Measurements from ENCODE around the gene SCUBE1. TPM values are rescaled to one million over a fixed set of nuclear protein-coding genes. Genes with fewer than 3 reads are reported as not detected.

Gene SCUBE1
- total and polyA plus RNA-seq, 2 of the 8 experiments (the other 6 are each of a cell fraction or from before 2014, with no cell fraction given) = 2.3 to 4.9 TPM

DNA sequence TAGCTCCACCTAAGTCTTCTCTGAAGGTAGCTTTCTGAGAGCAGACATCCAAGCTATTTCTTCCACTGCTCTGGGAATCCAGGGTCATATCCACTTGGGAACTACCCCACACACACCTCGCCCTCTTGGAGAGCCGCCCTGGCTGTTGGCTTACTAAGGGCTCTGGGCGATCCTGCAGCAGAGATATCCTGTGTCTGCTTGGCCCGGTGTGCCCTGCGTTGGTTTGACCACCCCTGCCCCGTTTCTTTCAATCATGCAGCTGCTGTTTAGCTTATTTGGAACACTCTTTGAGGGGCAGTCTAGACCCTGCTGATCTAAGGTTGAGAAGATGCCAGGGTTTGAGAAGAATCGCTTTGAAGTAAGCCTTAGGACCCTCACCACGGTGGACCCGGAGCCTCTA is 17.4 kb upstream of the SCUBE1 start:
- no peaks in the 10 kb centered on the region for H3K27me3 ChIP-seq (replicated peaks in 1 of 4; ENCODE audit: control insufficient read depth in 3 of 4, extremely low read depth in 1 of 4, insufficient read depth in 3 of 4, low read length in 3 of 4)
- 90% methylated on average over 9 of the region's 9 CpGs; no CpG with 5 or more reads in 1 of the 2 experiments for WGBS, 2 experiments (ENCODE audit: extremely low coverage in 1 of 2, insufficient coverage in 1 of 2, insufficient read length in 1 of 2, insufficient replicate concordance in 2 of 2, low coverage in 1 of 2, low lambda C conversion rate in 2 of 2, missing lambda C conversion rate in 1 of 2)
- no peak overlapping the region for H4K5ac ChIP-seq (ENCODE audit: insufficient read length, low read depth, low read length)
- H3K4me3 ChIP-seq (ENCODE audit: extremely low read depth in 1 of 4, insufficient read depth in 2 of 4, low read depth in 3 of 4, low read length in 4 of 4) = no peak overlapping the region
- no peak overlapping the region for H3K4ac ChIP-seq (replicated peaks; ENCODE audit: insufficient read length, low read depth, low read length)
- H3K4me2 ChIP-seq (ENCODE audit: insufficient read depth in 1 of 2, low read depth in 2 of 2, low read length in 2 of 2) = no peak overlapping the region
- no peak overlapping the region for H2AK5ac ChIP-seq (ENCODE audit: low read depth, low read length)
- no peak overlapping the region for H2AFZ ChIP-seq (ENCODE audit: low read length)
- H3K27ac ChIP-seq (ENCODE audit: low read depth, low read length) = no peak overlapping the region
- no peaks in the 10 kb centered on the region for H3K79me1 ChIP-seq (ENCODE audit: low read depth, low read length)
- H3K79me2 ChIP-seq (ENCODE audit: control insufficient read depth in 1 of 2, insufficient read depth in 2 of 2, low read length in 2 of 2) = no peaks in the 10 kb centered on the region
- DNase-seq (ENCODE audit: low read depth in 1 of 2, low spot score in 2 of 2) (no peak), FAIRE-seq (no peak)
- no peaks in the 10 kb centered on the region for H3K9me3 ChIP-seq (ENCODE audit: insufficient read depth in 2 of 2, low read depth in 1 of 2, low read length in 1 of 2)
- H3K18ac ChIP-seq (ENCODE audit: extremely low read depth, low read length) = no peak overlapping the region
- no peak overlapping the region for H2BK20ac ChIP-seq (ENCODE audit: low read length)
- no peak overlapping the region for H4K91ac ChIP-seq (replicated peaks; ENCODE audit: insufficient read length, low read length)
- H4K8ac ChIP-seq (ENCODE audit: extremely low read depth, insufficient read depth, low read length) = no peak overlapping the region
- H3K23ac ChIP-seq (ENCODE audit: insufficient read length) = no peak overlapping the region
- H3K36me3 ChIP-seq (ENCODE audit: control insufficient read depth in 2 of 4, insufficient read depth in 4 of 4, low read length in 3 of 4) = no peaks in the 10 kb centered on the region
- no peak overlapping the region for H2BK120ac ChIP-seq (replicated peaks; ENCODE audit: low read depth, low read length)
- CTCF ChIA-PET (ENCODE audit: partially characterized antibody) = interaction anchor here (0.6 to 6.1 kb wide), 7 partner anchors 8 to 562 kb away, joined by 3 to 38 read pairs (median 4); partner anchors contain the start of gene SCUBE1
- no peak overlapping the region for H2BK12ac ChIP-seq (ENCODE audit: low read depth, low read length)
- no peak overlapping the region for H3K56ac ChIP-seq (replicated peaks; ENCODE audit: insufficient read length, low read depth, low read length)
- POLR2A ChIA-PET (ENCODE audit: partially characterized antibody) = no interaction called here
- no peak overlapping the region for H2BK5ac ChIP-seq (ENCODE audit: low read depth, low read length)
- H2BK15ac ChIP-seq (ENCODE audit: low read length) = no peak overlapping the region
- no peak overlapping the region for H3K14ac ChIP-seq (ENCODE audit: insufficient read length)
- no peaks in the 10 kb centered on the region for H4K20me1 ChIP-seq (replicated peaks in 1 of 2; ENCODE audit: control insufficient read depth in 1 of 2, insufficient read depth in 2 of 2, low read length in 2 of 2)
- no peaks in the 10 kb centered on the region for H3K23me2 ChIP-seq (ENCODE audit: low read depth, low read length)
- no peak overlapping the region for H3K9ac ChIP-seq (replicated peaks in 1 of 4; ENCODE audit: extremely low read depth in 1 of 4, low read depth in 3 of 4, low read length in 3 of 4)
- H3K4me1 ChIP-seq (replicated peaks in 1 of 4; ENCODE audit: control insufficient read depth in 3 of 4, insufficient read depth in 4 of 4, low read length in 3 of 4) = peaks cover 0 to 4% (median under 1%) of the 10 kb centered on the region in 4 experiments; a peak in 4 of 7 replicates
- TF ChIP-seq POU5F1 (IDR thresholded peaks at IDR 0.05; ENCODE audit: low read depth, low read length) (no peak), SP2 (IDR thresholded peaks at IDR 0.05; ENCODE audit: low read length) (no peak), HDAC2 (IDR thresholded peaks at IDR 0.05; ENCODE audit: borderline replicate concordance in 1 of 2, low read depth in 2 of 2, low read length in 2 of 2) (no peak), BACH1 (IDR thresholded peaks at IDR 0.05; ENCODE audit: low read length) (no peak), TAF1 (IDR thresholded peaks at IDR 0.05; ENCODE audit: low read depth, low read length) (no peak), ASH2L (IDR thresholded peaks at IDR 0.05; ENCODE audit: low read length) (no peak), RXRA (IDR thresholded peaks at IDR 0.05; ENCODE audit: insufficient read depth, low read depth, low read length) (no peak), SIX5 (IDR thresholded peaks at IDR 0.05; ENCODE audit: low read depth, low read length) (no peak), SIRT6 (IDR thresholded peaks at IDR 0.05; ENCODE audit: low read length) (no peak), NANOG (IDR thresholded peaks at IDR 0.05; ENCODE audit: insufficient read depth, low read depth, low read length, poor library complexity, severe bottlenecking) (no peak), GABPA (IDR thresholded peaks at IDR 0.05; ENCODE audit: borderline replicate concordance, insufficient read depth, low read length) (no peak), CREB1 (IDR thresholded peaks at IDR 0.05) (no peak), EP300 (IDR thresholded peaks at IDR 0.05; ENCODE audit: borderline replicate concordance in 1 of 2, low read depth in 2 of 2, low read length in 2 of 2) (no peak), SUZ12 (IDR thresholded peaks at IDR 0.05; ENCODE audit: low read length) (no peak), PHF8 (conservative IDR thresholded peaks at IDR 0.05; ENCODE audit: low read depth, low read length) (no peak)
